Body of pancreas (tissue), 4 donors: ENCODE results near the gene DOK4. TPM values are rescaled to one million over a fixed set of nuclear protein-coding genes. Genes with fewer than 3 reads are reported as not detected.

Experiments used
- ATAC-seq: fragments of 150-250 bp; one replicate; pipeline ENCODE4 v1.9.1; 2016
- DNase-seq, 4 donors: peaks; one replicate each; pipeline ENCODE4 v3.0.0-alpha.2; 2019
- H3K27ac ChIP-seq, 4 donors: fragments of 200-600 bp; sonication (generic); 1 replicate in 3 of 4; 2 replicates in 1 of 4; pipeline versions ENCODE4 v1.5.1 to v1.6.1; 2016 to 2019; ENCODE audit warnings: mild to moderate bottlenecking in 1 of 4, mixed read lengths in 1 of 4, moderate library complexity in 1 of 4
- H3K27me3 ChIP-seq, 2 donors: fragments of 200-600 bp; sonication (generic); one replicate each; pipeline ENCODE4 v1.6.0; 2016; ENCODE audit warnings: mild to moderate bottlenecking in 1 of 2
- H3K36me3 ChIP-seq, 2 donors: fragments of 200-600 bp; sonication (generic); replicated peaks in 1 of 2; 2 replicates each; pipeline ENCODE4 v1.5.1; 2016; ENCODE audit warnings: low read depth in 2 of 2; ENCODE audit not compliant: insufficient read depth in 1 of 2
- H3K4me1 ChIP-seq: fragments of 200-600 bp; sonication (generic); one replicate; pipeline ENCODE4 v1.6.0; 2016
- H3K4me3 ChIP-seq, 2 donors: fragments of 200-600 bp; sonication (generic); 1 replicate in 1 of 2; 2 replicates in 1 of 2; pipeline ENCODE4 v1.5.1; 2016 to 2019
- H3K9me3 ChIP-seq, 3 donors: fragments of 200-600 bp; sonication (generic); 1 replicate in 2 of 3; 2 replicates in 1 of 3; pipeline ENCODE4 v1.5.1; 2016
- CTCF ChIP-seq, 7 experiments: fragments of 450-650 bp in 4 of 7; fragments of 200-600 bp in 3 of 7; sonication (generic) in 3 of 7; IDR thresholded peaks; one replicate each; pipeline ENCODE4 v1.5.1; 2016 to 2019; ENCODE audit warnings: antibody characterized with exemption in 7 of 7
- POLR2A ChIP-seq, 3 donors: fragments of 450-650 bp; IDR thresholded peaks; one replicate each; pipeline ENCODE4 v1.6.1; 2016; ENCODE audit warnings: antibody characterized with exemption in 3 of 3, mild to moderate bottlenecking in 2 of 3
- WGBS, 2 donors: methylation state at CpG; one replicate each; pipeline ENCODE4 v1.1.5; 2017; 5-methylcytosine and 5-hydroxymethylcytosine counted together
- intact Hi-C: fragments of 100-400 bp; cut with DNase I; formaldehyde crosslinking; loops from one replicate; pipeline ENCODE4 v1.15.1; 2023
- total RNA-seq, 2 donors: library from RNA; depleted of rRNA; stranded (reverse); fragments of >200 nt; gene quantifications; one replicate each; pipeline ENCODE4 v1.1.0, GENCODE V29; 2016

The DOK4 gene
- total RNA-seq, 2 donors from 2014 or later, result 33.0 to 36.1 TPM

GRCh38 chr16:57513371-57514102, 27.2 kb upstream of the DOK4 start:
- TF ChIP-seq POLR2A (IDR thresholded peaks at IDR 0.05) (no peak), CTCF (IDR thresholded peaks at IDR 0.05) (no peak)
- Histone ChIP-seq H3K36me3 (no peaks in the 10 kb centered on the region), H3K27ac (no peak overlapping the region), H3K4me1 (no peaks in the 10 kb centered on the region), H3K4me3 (no peak overlapping the region), H3K27me3 (no peaks in the 10 kb centered on the region), H3K9me3 (no peaks in the 10 kb centered on the region)
- intact Hi-C loops, result no loop called here
- ATAC-seq (no peak), DNase-seq (no peak)
- 75 to 86% methylated on average over 13 to 14 of the region's 14 CpGs for WGBS, 2 donors

- Histone ChIP-seq H3K27me3 (no peaks in the 10 kb centered on the region), H3K27ac (no peak overlapping the region), H3K4me1 (no peaks in the 10 kb centered on the region), H3K36me3 (no peaks in the 10 kb centered on the region), H3K4me3 (no peak overlapping the region), H3K9me3 (no peaks in the 10 kb centered on the region)
- no peak for DNase-seq
- intact Hi-C loops, result no loop called here
- TF ChIP-seq POLR2A (IDR thresholded peaks at IDR 0.05) (no peak), CTCF (IDR thresholded peaks at IDR 0.05) (no peak)
- ATAC-seq, result no peak
- 92 to 94% methylated on average over 18 to 23 of the region's 23 CpGs for WGBS, 2 donors
These were observed 26.2 kb upstream of the DOK4 start for GRCh38 chr16:57512296-57513001.

- Histone ChIP-seq H3K27me3 (no peaks in the 10 kb centered on the region), H3K9me3 (no peaks in the 10 kb centered on the region), H3K4me1 (no peaks in the 10 kb centered on the region), H3K4me3 (no peak overlapping the region), H3K27ac (no peak overlapping the region), H3K36me3 (no peaks in the 10 kb centered on the region)
- DNase-seq, result no peak
- TF ChIP-seq CTCF (IDR thresholded peaks at IDR 0.05), result no peak
- no peak for TF ChIP-seq POLR2A (IDR thresholded peaks at IDR 0.05)
- WGBS, 2 donors, result 58 to 62% methylated on average over 8 to 10 of the region's 10 CpGs
- intact Hi-C loops, result no loop called here
- no peak for ATAC-seq
These were observed 24.0 kb upstream of the DOK4 start for GRCh38 chr16:57510016-57510871.

GRCh38 chr16:57509231-57509923, 23.1 kb upstream of the DOK4 start:
- Histone ChIP-seq H3K27ac (no peak overlapping the region), H3K4me1 (no peaks in the 10 kb centered on the region), H3K4me3 (no peak overlapping the region), H3K9me3 (no peaks in the 10 kb centered on the region), H3K27me3 (no peaks in the 10 kb centered on the region), H3K36me3 (no peaks in the 10 kb centered on the region)
- WGBS, 2 donors, result 61 to 65% methylated on average over 12 of the region's 12 CpGs
- ATAC-seq (no peak), DNase-seq (no peak)
- TF ChIP-seq POLR2A (IDR thresholded peaks at IDR 0.05) (no peak), CTCF (IDR thresholded peaks at IDR 0.05) (no peak)
- intact Hi-C loops, result no loop called here
